ENCODE measurements around the gene LDB1.
A peak's percentile ranks its signal among the peaks of the same experiment; 100 is the strongest.

LDB1 gene

DNA sequence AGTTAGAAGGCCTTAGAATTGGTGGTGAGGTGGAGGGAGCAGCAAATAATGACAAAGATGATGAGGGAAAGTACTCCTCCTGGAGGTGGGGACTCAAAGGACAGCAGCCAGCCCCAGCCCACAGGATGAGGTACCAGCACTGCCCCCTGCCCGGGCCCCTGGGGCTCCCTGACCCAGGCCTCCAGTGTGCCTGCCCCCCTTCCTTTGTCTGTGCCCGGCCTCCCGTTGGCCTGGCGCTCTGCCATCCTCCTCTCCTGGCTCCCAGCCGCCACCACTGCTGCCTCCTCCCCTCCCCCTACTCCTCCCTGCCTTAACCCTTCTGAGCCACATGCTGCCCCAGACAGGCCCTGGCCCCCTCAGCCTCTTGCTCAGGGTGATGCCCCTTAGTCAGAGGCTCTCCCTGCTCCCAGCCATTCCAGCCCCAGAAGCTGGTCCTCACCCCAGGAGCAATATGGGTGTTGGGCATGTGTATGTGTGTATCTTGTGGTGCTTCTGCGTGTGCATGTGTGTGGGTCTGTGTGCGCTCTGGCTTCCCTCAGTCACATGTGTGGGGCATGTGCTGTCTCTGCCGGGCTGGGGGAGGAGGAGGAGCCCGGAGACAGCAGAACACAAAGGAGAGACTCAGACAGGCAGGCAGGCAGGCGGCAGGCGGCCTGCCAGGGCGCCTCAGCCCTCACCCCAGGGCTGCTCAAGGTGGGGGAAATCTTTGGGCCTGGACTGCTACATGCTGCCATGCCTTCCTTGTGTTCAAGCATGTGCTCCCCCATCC is 2.6 kb downstream of the LDB1 start:
- peak; percentile 68 for DNase-seq (ENCODE audit: low read depth)
- TF ChIP-seq CTCF (IDR thresholded peaks at IDR 0.05; ENCODE audit: insufficient read depth, low read depth, low read length, missing control alignments), result peak; percentile 28
- peak overlapping the region; percentile 28 for H3K4me3 ChIP-seq (ENCODE audit: low read length)

GRCh38 chr10:102116656-102117055 is 3.5 kb downstream of the LDB1 start:
- DNase-seq (ENCODE audit: low read depth), result no peak
- TF ChIP-seq CTCF (IDR thresholded peaks at IDR 0.05; ENCODE audit: insufficient read depth, low read depth, low read length, missing control alignments), result no peak
- no peak overlapping the region for H3K4me3 ChIP-seq (ENCODE audit: low read length)

DNA sequence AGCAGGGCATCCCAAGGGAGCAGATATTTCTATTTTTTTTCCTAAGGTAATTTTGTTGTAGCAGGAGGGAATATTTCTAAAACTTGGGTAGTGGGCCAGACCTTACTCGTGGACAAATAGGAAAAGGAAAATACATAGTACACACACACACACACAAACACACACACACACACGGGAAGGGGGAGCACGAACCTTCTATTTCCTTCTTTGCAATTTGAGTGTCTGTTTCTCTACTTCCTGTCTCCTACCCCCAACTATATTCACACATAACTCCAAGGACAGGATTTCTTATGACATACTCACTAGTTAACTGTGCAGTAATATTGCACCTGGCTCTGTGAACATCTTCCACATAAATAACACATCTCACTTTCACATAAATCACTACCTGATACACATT is 4.4 kb downstream of the LDB1 start:
- no peak for DNase-seq (ENCODE audit: low read depth)
- no peak overlapping the region for H3K4me3 ChIP-seq (ENCODE audit: low read length)
- no peak for TF ChIP-seq CTCF (IDR thresholded peaks at IDR 0.05; ENCODE audit: insufficient read depth, low read depth, low read length, missing control alignments)

GRCh38 chr10:102114861-102115618 is 5.1 kb downstream of the LDB1 start:
- H3K4me3 ChIP-seq (ENCODE audit: low read length), result peak overlapping the region; percentile 92
- peak; percentile 85 for DNase-seq (ENCODE audit: low read depth)
- TF ChIP-seq CTCF (IDR thresholded peaks at IDR 0.05; ENCODE audit: insufficient read depth, low read depth, low read length, missing control alignments), result no peak

- no peak for DNase-seq (ENCODE audit: low read depth)
These were observed 6.0 kb downstream of the LDB1 start for GRCh38 chr10:102113956-102114857.

More at GRCh38 chr10:102113956-102114857, 6.0 kb downstream of the LDB1 start:
- H3K4me3 ChIP-seq (ENCODE audit: low read length), result peak overlapping the region; percentile 92
- TF ChIP-seq CTCF (IDR thresholded peaks at IDR 0.05; ENCODE audit: insufficient read depth, low read depth, low read length, missing control alignments), result no peak

All from epithelial cell of esophagus (primary cell).